ENCODE measurements around the gene SLC37A2.

SLC37A2 gene

DNA sequence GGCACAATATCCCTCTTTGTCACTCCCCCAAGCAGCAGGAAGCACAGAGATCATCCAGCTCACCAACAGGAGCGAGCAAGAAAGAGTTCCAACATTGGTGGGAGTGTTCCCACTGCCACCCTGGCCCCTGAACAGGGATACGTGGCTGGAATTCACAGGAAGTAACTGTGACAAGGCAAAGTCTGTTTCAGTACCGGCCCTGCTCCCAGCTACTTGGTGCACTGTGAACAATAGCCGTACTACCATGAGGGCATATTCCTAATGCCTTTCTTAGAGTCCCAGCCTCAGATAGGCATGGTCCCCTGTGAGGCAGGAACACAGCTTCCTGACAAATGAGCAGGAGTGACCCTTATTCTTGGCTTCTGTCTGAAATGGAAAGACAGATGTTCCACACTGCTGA lies 1.8 kb upstream of the SLC37A2 start:
- no peak overlapping the region for H3K9ac ChIP-seq (ENCODE audit: low read length)
- H3K27me3 ChIP-seq (ENCODE audit: insufficient read depth, low read length): 0 out of 2 replicates have a peak, but pooled peaks cover 4% of the 10 kb centered on the region
- H2AFZ ChIP-seq (ENCODE audit: low read length): no peak overlapping the region
- H3K4me2 ChIP-seq (ENCODE audit: low read length): no peak overlapping the region
- TF ChIP-seq EZH2 (IDR thresholded peaks at IDR 0.05; ENCODE audit: borderline replicate concordance, low read length): no peak
- TF ChIP-seq, protein P1, sequence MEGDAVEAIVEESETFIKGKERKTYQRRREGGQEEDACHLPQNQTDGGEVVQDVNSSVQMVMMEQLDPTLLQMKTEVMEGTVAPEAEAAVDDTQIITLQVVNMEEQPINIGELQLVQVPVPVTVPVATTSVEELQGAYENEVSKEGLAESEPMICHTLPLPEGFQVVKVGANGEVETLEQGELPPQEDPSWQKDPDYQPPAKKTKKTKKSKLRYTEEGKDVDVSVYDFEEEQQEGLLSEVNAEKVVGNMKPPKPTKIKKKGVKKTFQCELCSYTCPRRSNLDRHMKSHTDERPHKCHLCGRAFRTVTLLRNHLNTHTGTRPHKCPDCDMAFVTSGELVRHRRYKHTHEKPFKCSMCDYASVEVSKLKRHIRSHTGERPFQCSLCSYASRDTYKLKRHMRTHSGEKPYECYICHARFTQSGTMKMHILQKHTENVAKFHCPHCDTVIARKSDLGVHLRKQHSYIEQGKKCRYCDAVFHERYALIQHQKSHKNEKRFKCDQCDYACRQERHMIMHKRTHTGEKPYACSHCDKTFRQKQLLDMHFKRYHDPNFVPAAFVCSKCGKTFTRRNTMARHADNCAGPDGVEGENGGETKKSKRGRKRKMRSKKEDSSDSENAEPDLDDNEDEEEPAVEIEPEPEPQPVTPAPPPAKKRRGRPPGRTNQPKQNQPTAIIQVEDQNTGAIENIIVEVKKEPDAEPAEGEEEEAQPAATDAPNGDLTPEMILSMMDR (IDR thresholded peaks at IDR 0.05; ENCODE audit: low read length): no peak
- no peaks in the 10 kb centered on the region for H3K79me2 ChIP-seq (ENCODE audit: insufficient read depth, low read length)
- H3K9me3 ChIP-seq (ENCODE audit: low read length): no peaks in the 10 kb centered on the region
- no peaks in the 10 kb centered on the region for H3K36me3 ChIP-seq (ENCODE audit: insufficient read depth, low read length)
- H3F3A ChIP-seq (ENCODE audit: insufficient read depth, low read length): no peaks in the 10 kb centered on the region
- no peaks in the 10 kb centered on the region for H3K9me2 ChIP-seq (ENCODE audit: low read depth, low read length)
- H3K27ac ChIP-seq (ENCODE audit: low read depth, low read length, poor library complexity, severe bottlenecking): no peak overlapping the region
- H3K4me3 ChIP-seq (ENCODE audit: low read depth, low read length, poor library complexity, severe bottlenecking): no peak overlapping the region
- H4K20me1 ChIP-seq (ENCODE audit: insufficient read depth, low read length): no peaks in the 10 kb centered on the region
- no peaks in the 10 kb centered on the region for H3K4me1 ChIP-seq (ENCODE audit: insufficient read depth, low read length, severe bottlenecking)

DNA sequence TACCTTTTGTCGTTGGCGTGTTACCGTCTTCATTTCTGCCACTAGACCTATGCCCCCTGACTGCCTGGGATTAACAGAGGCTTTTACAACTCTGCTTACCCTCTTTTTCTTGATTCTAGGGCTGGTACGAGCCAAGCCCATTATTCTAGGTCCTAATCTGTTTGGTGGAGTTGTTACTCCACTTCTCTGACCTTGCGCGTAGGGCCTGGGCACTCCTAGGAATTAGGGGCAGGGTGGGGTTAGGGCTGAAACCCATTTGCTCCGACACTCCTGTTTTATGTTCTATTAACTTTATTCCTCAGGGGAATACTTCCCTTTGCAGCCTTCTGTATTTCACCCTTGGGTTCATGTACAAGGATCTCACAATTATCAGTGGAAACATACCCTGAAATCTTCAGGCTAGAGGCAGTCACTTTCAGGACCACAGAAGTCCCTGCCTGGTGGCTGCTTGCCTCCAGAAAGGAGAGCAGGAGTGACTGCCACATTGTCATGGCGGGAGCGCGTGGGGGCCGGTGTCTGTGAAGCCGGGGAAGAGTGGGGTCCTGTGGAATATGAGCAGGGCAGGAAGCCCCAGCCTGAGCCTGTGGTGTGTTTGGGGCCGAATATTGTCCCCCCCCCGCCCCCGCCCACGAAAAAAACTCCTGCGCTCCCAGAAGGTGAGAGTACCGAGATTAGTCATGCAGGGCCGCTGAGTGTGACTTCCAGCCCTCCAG lies 731 bp upstream of the SLC37A2 start:
- peak overlapping the region; percentile 33; the same call in 1 of the 2 replicates for H3K4me2 ChIP-seq (ENCODE audit: low read length)
- no peaks in the 10 kb centered on the region for H3K79me2 ChIP-seq (ENCODE audit: insufficient read depth, low read length)
- no peak for TF ChIP-seq EZH2 (IDR thresholded peaks at IDR 0.05; ENCODE audit: borderline replicate concordance, low read length)
- TF ChIP-seq, protein P1 (IDR thresholded peaks at IDR 0.05; ENCODE audit: low read length): no peak
- no peak overlapping the region for H3K9ac ChIP-seq (ENCODE audit: low read length)
- H3F3A ChIP-seq (ENCODE audit: insufficient read depth, low read length): no peaks in the 10 kb centered on the region
- no peaks in the 10 kb centered on the region for H4K20me1 ChIP-seq (ENCODE audit: insufficient read depth, low read length)
- no peaks in the 10 kb centered on the region for H3K9me3 ChIP-seq (ENCODE audit: low read length)
- H2AFZ ChIP-seq (ENCODE audit: low read length): no peak overlapping the region
- no peaks in the 10 kb centered on the region for H3K9me2 ChIP-seq (ENCODE audit: low read depth, low read length)
- H3K27ac ChIP-seq (ENCODE audit: low read depth, low read length, poor library complexity, severe bottlenecking): no peak overlapping the region
- no peaks in the 10 kb centered on the region for H3K36me3 ChIP-seq (ENCODE audit: insufficient read depth, low read length)
- no peaks in the 10 kb centered on the region for H3K4me1 ChIP-seq (ENCODE audit: insufficient read depth, low read length, severe bottlenecking)
- H3K4me3 ChIP-seq (ENCODE audit: low read depth, low read length, poor library complexity, severe bottlenecking): peak overlapping the region; percentile 12
- H3K27me3 ChIP-seq (ENCODE audit: insufficient read depth, low read length): 0 out of 2 replicates have a peak, but pooled peaks cover 4% of the 10 kb centered on the region

DNA sequence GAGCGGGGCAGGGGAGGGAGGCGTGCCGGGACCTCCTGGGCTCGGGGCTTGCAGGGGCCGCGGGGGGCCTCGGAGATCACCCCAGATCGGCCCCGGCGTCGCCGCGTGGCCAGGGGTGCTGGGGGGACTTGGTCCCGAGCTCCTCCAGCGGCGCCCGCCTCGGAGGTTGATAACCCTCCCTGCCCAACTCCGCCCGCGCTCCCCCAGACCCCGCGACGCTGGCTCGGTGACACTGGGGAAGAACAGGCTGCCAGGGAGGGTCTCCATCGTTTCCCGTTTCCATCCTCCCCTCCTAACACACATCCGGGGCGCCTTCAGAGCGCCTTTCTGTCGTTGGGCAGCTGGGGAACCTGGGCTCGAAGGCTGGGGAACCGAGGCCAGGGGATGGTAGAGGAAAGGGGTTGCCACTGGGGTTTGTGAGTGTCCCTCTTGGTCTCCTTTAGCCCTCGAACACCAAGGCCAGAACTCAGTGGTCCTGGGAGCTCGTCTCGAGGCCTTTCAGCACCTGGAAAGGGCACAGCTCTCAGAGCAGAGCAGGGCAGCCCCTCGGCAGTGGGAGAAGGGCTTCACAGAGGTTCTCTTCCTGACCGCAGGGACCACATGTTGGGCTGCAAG lies 431 bp downstream of the SLC37A2 start:
- H2AFZ ChIP-seq (ENCODE audit: low read length): no peak overlapping the region
- H3K4me2 ChIP-seq (ENCODE audit: low read length): peak overlapping the region; percentile 33
- peak overlapping the region; percentile 12 for H3K4me3 ChIP-seq (ENCODE audit: low read depth, low read length, poor library complexity, severe bottlenecking)

More for the DNA sequence above, 431 bp downstream of the SLC37A2 start:
- H3K79me2 ChIP-seq (ENCODE audit: insufficient read depth, low read length): no peaks in the 10 kb centered on the region
- 0 out of 2 replicates have a peak, but pooled peaks cover 4% of the 10 kb centered on the region for H3K27me3 ChIP-seq (ENCODE audit: insufficient read depth, low read length)
- H3K36me3 ChIP-seq (ENCODE audit: insufficient read depth, low read length): no peaks in the 10 kb centered on the region
- no peaks in the 10 kb centered on the region for H3K9me2 ChIP-seq (ENCODE audit: low read depth, low read length)
- TF ChIP-seq, protein P1 (IDR thresholded peaks at IDR 0.05; ENCODE audit: low read length): no peak
- no peak for TF ChIP-seq EZH2 (IDR thresholded peaks at IDR 0.05; ENCODE audit: borderline replicate concordance, low read length)
- H3K9ac ChIP-seq (ENCODE audit: low read length): no peak overlapping the region
- no peak overlapping the region for H3K27ac ChIP-seq (ENCODE audit: low read depth, low read length, poor library complexity, severe bottlenecking)
- H3K9me3 ChIP-seq (ENCODE audit: low read length): no peaks in the 10 kb centered on the region
- H3F3A ChIP-seq (ENCODE audit: insufficient read depth, low read length): no peaks in the 10 kb centered on the region
- no peaks in the 10 kb centered on the region for H4K20me1 ChIP-seq (ENCODE audit: insufficient read depth, low read length)
- no peaks in the 10 kb centered on the region for H3K4me1 ChIP-seq (ENCODE audit: insufficient read depth, low read length, severe bottlenecking)

All from OCI-LY1 (cell line).